ENCODE measurements around the gene XYLT1. TPM values are rescaled to one million over a fixed set of nuclear protein-coding genes. Genes with fewer than 3 reads are reported as not detected.

Gene XYLT1
- total and polyA plus RNA-seq, 2 of the 8 experiments (the other 6 are each of a cell fraction or from before 2014, with no cell fraction given): 6.6 to 25.4 TPM

- Histone ChIP-seq H2BK15ac (ENCODE audit: low read length) (0 out of 2 replicates have a peak overlapping the region, but pooled peaks have one; percentile 46), H3K9ac (replicated peaks in 1 of 4; ENCODE audit: extremely low read depth in 1 of 4, low read depth in 3 of 4, low read length in 3 of 4) (no peak overlapping the region), H4K8ac (ENCODE audit: extremely low read depth, insufficient read depth, low read length) (no peak overlapping the region), H3K79me2 (ENCODE audit: control insufficient read depth in 1 of 2, insufficient read depth in 2 of 2, low read length in 2 of 2) (no peaks in the 10 kb centered on the region; a peak in 1 of 4 replicates), H2BK12ac (ENCODE audit: low read depth, low read length) (no peak overlapping the region), H3K36me3 (ENCODE audit: control insufficient read depth in 2 of 4, insufficient read depth in 4 of 4, low read length in 3 of 4) (no peaks in the 10 kb centered on the region), H3K27me3 (replicated peaks in 1 of 4; ENCODE audit: control insufficient read depth in 3 of 4, extremely low read depth in 1 of 4, insufficient read depth in 3 of 4, low read length in 3 of 4) (no peaks in the 10 kb centered on the region), H2AK5ac (ENCODE audit: low read depth, low read length) (no peak overlapping the region), H3K18ac (ENCODE audit: extremely low read depth, low read length) (no peak overlapping the region), H3K9me3 (ENCODE audit: insufficient read depth in 2 of 2, low read depth in 1 of 2, low read length in 1 of 2) (no peaks in the 10 kb centered on the region), H3K23ac (ENCODE audit: insufficient read length) (no peak overlapping the region), H3K23me2 (ENCODE audit: low read depth, low read length) (no peaks in the 10 kb centered on the region; the same call in 1 of the 2 replicates), H3K56ac (replicated peaks; ENCODE audit: insufficient read length, low read depth, low read length) (no peak overlapping the region), H4K20me1 (replicated peaks in 1 of 2; ENCODE audit: control insufficient read depth in 1 of 2, insufficient read depth in 2 of 2, low read length in 2 of 2) (no peaks in the 10 kb centered on the region), H3K27ac (ENCODE audit: low read depth, low read length) (no peak overlapping the region), H2AFZ (ENCODE audit: low read length) (no peak overlapping the region), H3K14ac (ENCODE audit: insufficient read length) (no peak overlapping the region), H2BK120ac (replicated peaks; ENCODE audit: low read depth, low read length) (no peak overlapping the region), H4K5ac (ENCODE audit: insufficient read length, low read depth, low read length) (no peak overlapping the region), H3K4me2 (ENCODE audit: insufficient read depth in 1 of 2, low read depth in 2 of 2, low read length in 2 of 2) (no peak overlapping the region), H3K4ac (replicated peaks; ENCODE audit: insufficient read length, low read depth, low read length) (no peak overlapping the region), H3K4me1 (replicated peaks in 1 of 4; ENCODE audit: control insufficient read depth in 3 of 4, insufficient read depth in 4 of 4, low read length in 3 of 4) (peaks cover 0 to 7% (median 5%) of the 10 kb centered on the region in 4 experiments; a peak in 6 of 7 replicates), H3K4me3 (ENCODE audit: extremely low read depth in 1 of 4, insufficient read depth in 2 of 4, low read depth in 3 of 4, low read length in 4 of 4) (no peak overlapping the region), H2BK5ac (ENCODE audit: low read depth, low read length) (no peak overlapping the region), H3K79me1 (ENCODE audit: low read depth, low read length) (peaks cover 5% of the 10 kb centered on the region; the same call in 1 of the 2 replicates), H4K91ac (replicated peaks; ENCODE audit: insufficient read length, low read length) (no peak overlapping the region), H2BK20ac (ENCODE audit: low read length) (no peak overlapping the region)
- FAIRE-seq: no peak
- ChIA-PET CTCF (ENCODE audit: partially characterized antibody) (interaction anchor here (1.2 to 2.0 kb wide), 4 partner anchors 8 to 118 kb away, joined by 3 to 6 read pairs (median 3); no protein-coding TSS in a partner anchor), POLR2A (ENCODE audit: partially characterized antibody) (interaction anchor here (1.6 kb wide), 1 partner anchor 69 kb away, joined by 3 read pairs; no protein-coding TSS in a partner anchor)
- 87% methylated on average over 8 of the region's 8 CpGs; no CpG with 5 or more reads in 1 of the 2 experiments for WGBS, 2 experiments (ENCODE audit: extremely low coverage in 1 of 2, insufficient coverage in 1 of 2, insufficient read length in 1 of 2, insufficient replicate concordance in 2 of 2, low coverage in 1 of 2, low lambda C conversion rate in 2 of 2, missing lambda C conversion rate in 1 of 2)
- DNase-seq (ENCODE audit: low read depth in 1 of 2, low spot score in 2 of 2): no peak
- TF ChIP-seq POLR2AphosphoS5 (IDR thresholded peaks at IDR 0.05; ENCODE audit: low read depth, low read length) (no peak), PHF8 (conservative IDR thresholded peaks at IDR 0.05; ENCODE audit: low read depth, low read length) (no peak), BCL11A (IDR thresholded peaks at IDR 0.05; ENCODE audit: low read depth in 2 of 2, low read length in 2 of 2) (no peak), RFX5 (IDR thresholded peaks at IDR 0.05; ENCODE audit: borderline replicate concordance, low read depth, low read length) (no peak), SRF (IDR thresholded peaks at IDR 0.05; ENCODE audit: low read depth, low read length) (no peak), POLR2A (IDR thresholded peaks at IDR 0.05; ENCODE audit: control extremely low read depth in 1 of 2, low read depth in 2 of 2, low read length in 2 of 2) (no peak), SP4 (IDR thresholded peaks at IDR 0.05; ENCODE audit: low read length) (no peak)
These were observed 187.7 kb downstream of the XYLT1 start for GRCh38 chr16:17283016-17283415.

All from H1 (cell line).